PC-9 (cell line): ENCODE results near the gene SRXN1. TPM values are rescaled to one million over a fixed set of nuclear protein-coding genes. Genes with fewer than 3 reads are reported as not detected.

Experiments used
- BruUV-seq: library from RNA; stranded (reverse); fragments of 400-500 nt; replicated peaks from 2 replicates; lab custom pipeline; 2021; lab: Mats Ljungman, UMichigan
- CTCF ChIA-PET: fragments of 300-600 bp; sonication (Branson Sonifier 250); formaldehyde crosslinking; loops from one replicate; lab custom pipeline; 2022; ENCODE audit warnings: antibody characterized with exemption; lab: Charles Lee
- POLR2A ChIA-PET: fragments of 300-600 bp; sonication (Branson Sonifier 250); formaldehyde crosslinking; loops from one replicate; lab custom pipeline; 2022; ENCODE audit warnings: antibody characterized with exemption; ENCODE audit not compliant: unreplicated experiment; lab: Charles Lee
- DNase-seq, 2 experiments: peaks; one replicate each; pipeline versions ENCODE4 v3.0.0 to v3.0.0-alpha.2; 2015 to 2022; ENCODE audit warnings: mixed read lengths in 1 of 2
- H2AFZ ChIP-seq: fragments of 200-600 bp; sonication (generic); 2 replicates; pipeline ENCODE4 v1.8.1; 2017; ENCODE audit warnings: antibody characterized with exemption
- H3F3A ChIP-seq: fragments of 200-600 bp; sonication (generic); 2 replicates; pipeline ENCODE4 v1.8.1; 2017; ENCODE audit warnings: antibody characterized with exemption, mild to moderate bottlenecking, low read depth; ENCODE audit not compliant: insufficient read depth
- H3K27ac ChIP-seq: fragments of 200-600 bp; sonication (generic); 2 replicates; pipeline ENCODE4 v1.6.1; 2016; ENCODE audit warnings: mixed run types
- H3K27me3 ChIP-seq: fragments of 200-600 bp; sonication (generic); 2 replicates; pipeline ENCODE4 v1.6.1; 2016; ENCODE audit warnings: low read depth, mixed run types; ENCODE audit not compliant: insufficient read depth
- H3K36me3 ChIP-seq: fragments of 200-600 bp; sonication (generic); 2 replicates; pipeline ENCODE4 v1.6.1; 2016; ENCODE audit warnings: low read depth, mixed run types
- H3K4me1 ChIP-seq: fragments of 200-600 bp; sonication (generic); replicated peaks from 2 replicates; pipeline ENCODE4 v1.6.1; 2016; ENCODE audit warnings: mixed run types; ENCODE audit not compliant: insufficient read depth
- H3K4me2 ChIP-seq: fragments of 200-600 bp; sonication (generic); 2 replicates; pipeline ENCODE4 v1.6.1; 2017; ENCODE audit warnings: mixed run types
- H3K4me3 ChIP-seq: fragments of 200-600 bp; sonication (generic); 2 replicates; pipeline ENCODE4 v1.6.1; 2016; ENCODE audit warnings: mixed run types
- H3K79me2 ChIP-seq: fragments of 200-600 bp; sonication (generic); 2 replicates; pipeline ENCODE4 v1.6.1; 2017; ENCODE audit warnings: low read depth, mixed run types
- H3K9me2 ChIP-seq: fragments of 200-600 bp; sonication (generic); 2 replicates; pipeline ENCODE4 v1.8.1; 2017; ENCODE audit warnings: mild to moderate bottlenecking; ENCODE audit not compliant: insufficient read depth
- H3K9me3 ChIP-seq: fragments of 200-600 bp; sonication (generic); 2 replicates; pipeline ENCODE4 v1.8.1; 2016; ENCODE audit warnings: low read depth; ENCODE audit not compliant: insufficient read depth
- H4K20me1 ChIP-seq: fragments of 200-600 bp; sonication (generic); 2 replicates; pipeline ENCODE4 v1.8.1; 2017; ENCODE audit not compliant: insufficient read depth
- CTCF ChIP-seq: fragments of 200-600 bp; sonication (generic); conservative IDR thresholded peaks from 2 replicates; pipeline ENCODE4 v1.6.1; 2017; ENCODE audit warnings: mixed run types, antibody characterized with exemption, mild to moderate bottlenecking, moderate library complexity
- EZH2 ChIP-seq: fragments of 200-600 bp; sonication (generic); IDR thresholded peaks from 2 replicates; pipeline ENCODE4 v1.8.0; 2017; ENCODE audit warnings: antibody characterized with exemption, low read depth
- intact Hi-C: fragments of 100-400 bp; cut with micrococcal nuclease; formaldehyde crosslinking; loops from one replicate; pipeline ENCODE4 v1.10.0; 2022; ENCODE audit not compliant: unreplicated experiment
- total RNA-seq: library from RNA; stranded (reverse); gene quantifications from 2 replicates; pipeline ENCODE4 v1.2.3, GENCODE V29; 2021

The SRXN1 gene
- total RNA-seq, 1 experiment from 2014 or later = 204 TPM

GRCh38 chr20:654417-654750, 1.4 kb upstream of the SRXN1 start:
- Histone ChIP-seq H3K9me2 (no peaks in the 10 kb centered on the region), H4K20me1 (peaks cover 30% of the 10 kb centered on the region; the same call in 1 of the 2 replicates), H3K79me2 (peaks cover 42% of the 10 kb centered on the region), H2AFZ (no peak overlapping the region), H3K27ac (peak overlapping the region; percentile 86), H3K4me3 (peak overlapping the region; percentile 94; the same call in 1 of the 2 replicates), H3K4me1 (peaks cover 25% of the 10 kb centered on the region), H3K27me3 (no peaks in the 10 kb centered on the region), H3K36me3 (peaks cover 11% of the 10 kb centered on the region; the same call in 1 of the 2 replicates), H3K9me3 (no peaks in the 10 kb centered on the region), H3F3A (peaks cover 11% of the 10 kb centered on the region; the same call in 1 of the 2 replicates), H3K4me2 (peak overlapping the region; percentile 80)
- no peak for DNase-seq
- no peak for TF ChIP-seq EZH2
- no peak for TF ChIP-seq CTCF
- ChIA-PET POLR2A (no interaction called here), CTCF (interaction anchor here (1.3 kb wide), 1 partner anchor 11 kb away, joined by 3 read pairs; no protein-coding TSS in a partner anchor)
- intact Hi-C loops = loop anchor here (5.0 to 10.0 kb wide), 3 partner anchors 83 to 820 kb away; partner anchors contain the start of gene SOX12
- BruUV-seq = no TSS peak

- POLR2A ChIA-PET = no interaction called here
- Histone ChIP-seq H4K20me1 (peaks cover 36% of the 10 kb centered on the region; the same call in 1 of the 2 replicates), H3K4me1 (peaks cover 25% of the 10 kb centered on the region), H3K27me3 (no peaks in the 10 kb centered on the region), H3K9me2 (no peaks in the 10 kb centered on the region), H3K27ac (peak overlapping the region; percentile 86), H2AFZ (peak overlapping the region; percentile 72), H3K9me3 (no peaks in the 10 kb centered on the region), H3K4me3 (peak overlapping the region; percentile 94), H3F3A (peaks cover 16% of the 10 kb centered on the region; the same call in 1 of the 2 replicates), H3K79me2 (peaks cover 48% of the 10 kb centered on the region), H3K36me3 (peaks cover 15% of the 10 kb centered on the region; the same call in 1 of the 2 replicates), H3K4me2 (peak overlapping the region; percentile 80)
- TF ChIP-seq EZH2 = no peak
- peak; percentile 19; the same call in 1 of the 2 replicates for TF ChIP-seq CTCF
- BruUV-seq = TSS peak; percentile 90
- intact Hi-C loops = loop anchor here (1.0 to 10.0 kb wide), 4 partner anchors 83 to 821 kb away; partner anchors contain the start of genes SLC52A3 and SOX12
- DNase-seq = no peak
- CTCF ChIA-PET = interaction anchor here (1.3 kb wide), 1 partner anchor 12 kb away, joined by 3 read pairs; no protein-coding TSS in a partner anchor
Observed at GRCh38 chr20:653590-654416, 803 bp upstream of the SRXN1 start.

GRCh38 chr20:652615-653109, 338 bp downstream of the SRXN1 start:
- Histone ChIP-seq H3K9me3 (no peaks in the 10 kb centered on the region), H4K20me1 (peaks cover 47% of the 10 kb centered on the region), H3K4me2 (peak overlapping the region; percentile 80), H3F3A (peaks cover 27% of the 10 kb centered on the region; the same call in 1 of the 2 replicates), H3K9me2 (no peaks in the 10 kb centered on the region), H3K36me3 (peaks cover 26% of the 10 kb centered on the region), H3K4me3 (peak overlapping the region; percentile 94), H3K27ac (peak overlapping the region; percentile 86), H2AFZ (no peak overlapping the region), H3K27me3 (no peaks in the 10 kb centered on the region), H3K4me1 (peaks cover 25% of the 10 kb centered on the region), H3K79me2 (peaks cover 60% of the 10 kb centered on the region)
- intact Hi-C loops = loop anchor here (1.0 to 10.0 kb wide), 4 partner anchors 85 to 822 kb away; partner anchors contain the start of genes SLC52A3 and SOX12
- DNase-seq = no peak
- no peak for TF ChIP-seq CTCF
- TF ChIP-seq EZH2 = no peak
- POLR2A ChIA-PET = no interaction called here
- no TSS peak for BruUV-seq
- CTCF ChIA-PET = interaction anchor here (0.6 kb wide), 1 partner anchor 15 kb away, joined by 4 read pairs; no protein-coding TSS in a partner anchor
